Stimulated activated CD4-positive, alpha-beta T cell treated with anti-CD3 and anti-CD28 coated beads, Interleukin-2, amount 100 ng/mL, for 48 hours (primary cell): ENCODE data around the gene LRRC75A.
A peak's percentile ranks its signal among the peaks of the same experiment; 100 is the strongest.
"Not testable (repeated sequence)": the region's sequence is repeated elsewhere in the genome, so short reads cannot be mapped to it uniquely, and the experiment has no call there.

Experiments
- DNase-seq, 2 donors: peaks; one replicate each; pipeline ENCODE4 v3.0.0-alpha.2; 2020

The LRRC75A gene, protein sequence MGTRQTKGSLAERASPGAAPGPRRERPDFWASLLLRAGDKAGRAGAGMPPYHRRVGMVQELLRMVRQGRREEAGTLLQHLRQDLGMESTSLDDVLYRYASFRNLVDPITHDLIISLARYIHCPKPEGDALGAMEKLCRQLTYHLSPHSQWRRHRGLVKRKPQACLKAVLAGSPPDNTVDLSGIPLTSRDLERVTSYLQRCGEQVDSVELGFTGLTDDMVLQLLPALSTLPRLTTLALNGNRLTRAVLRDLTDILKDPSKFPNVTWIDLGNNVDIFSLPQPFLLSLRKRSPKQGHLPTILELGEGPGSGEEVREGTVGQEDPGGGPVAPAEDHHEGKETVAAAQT

DNA sequence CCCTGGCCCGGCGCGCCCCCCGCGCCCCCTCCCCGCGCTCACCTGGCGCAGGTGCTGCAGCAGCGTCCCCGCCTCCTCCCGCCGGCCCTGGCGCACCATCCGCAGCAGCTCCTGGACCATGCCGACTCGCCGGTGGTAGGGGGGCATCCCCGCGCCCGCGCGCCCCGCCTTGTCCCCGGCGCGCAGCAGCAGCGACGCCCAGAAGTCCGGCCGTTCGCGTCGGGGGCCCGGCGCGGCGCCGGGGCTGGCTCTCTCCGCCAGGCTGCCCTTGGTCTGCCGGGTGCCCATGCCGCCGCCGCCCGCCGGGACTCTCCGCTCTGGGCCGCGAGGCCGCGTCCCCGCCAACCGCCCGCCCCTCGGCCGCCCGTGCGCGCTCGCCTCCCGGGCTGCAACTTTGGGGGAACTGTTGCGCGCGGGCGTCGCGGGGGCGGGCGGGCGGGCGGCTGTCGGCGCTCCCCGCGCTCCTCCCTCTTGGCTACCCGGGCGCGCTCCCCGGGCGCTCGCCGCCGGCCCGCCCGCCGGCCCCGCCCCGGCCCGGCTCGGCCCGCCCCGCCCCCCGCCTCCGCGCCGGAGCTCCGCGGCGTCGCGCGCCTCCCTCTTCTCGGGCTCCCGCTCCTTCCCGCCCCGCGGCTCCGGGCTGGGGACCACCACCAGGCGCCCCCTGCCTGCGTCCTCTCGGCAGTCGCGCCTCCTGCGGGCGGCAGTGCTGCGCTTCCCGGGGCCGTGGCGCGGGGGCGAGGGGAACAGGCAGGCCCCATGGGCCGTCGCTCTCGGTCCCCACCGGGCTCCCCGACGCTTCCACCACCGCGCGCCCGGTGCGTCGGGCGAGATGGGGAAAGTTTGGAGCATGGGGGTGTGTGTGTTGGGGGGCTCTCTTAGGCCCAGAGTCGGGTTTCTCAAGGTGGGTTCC is at the start of gene LRRC75A:
LRRC75A (minus strand) TSS at position 491 of the 910 bp plus-strand sequence; CDS start at position 288, 203 bp downstream.
- peak; percentile 28 to 54 for DNase-seq

DNA sequence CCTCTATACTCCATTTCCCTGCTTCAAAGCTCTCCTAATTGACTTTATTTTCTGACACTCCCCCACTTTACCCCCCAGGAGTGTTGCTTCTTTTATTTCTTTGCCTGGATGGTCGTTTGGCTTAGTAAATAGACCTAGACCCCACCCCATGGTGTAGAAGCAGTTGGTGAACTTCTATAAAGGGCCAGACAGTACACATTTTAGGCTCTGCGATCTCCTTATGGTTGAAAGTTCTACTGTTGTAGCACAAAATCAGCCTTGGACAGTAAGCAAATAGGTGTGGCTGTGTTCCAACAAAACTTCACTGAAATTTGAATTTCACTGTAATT is 45.1 kb upstream of the LRRC75A start:
- DNase-seq = no peak

DNA sequence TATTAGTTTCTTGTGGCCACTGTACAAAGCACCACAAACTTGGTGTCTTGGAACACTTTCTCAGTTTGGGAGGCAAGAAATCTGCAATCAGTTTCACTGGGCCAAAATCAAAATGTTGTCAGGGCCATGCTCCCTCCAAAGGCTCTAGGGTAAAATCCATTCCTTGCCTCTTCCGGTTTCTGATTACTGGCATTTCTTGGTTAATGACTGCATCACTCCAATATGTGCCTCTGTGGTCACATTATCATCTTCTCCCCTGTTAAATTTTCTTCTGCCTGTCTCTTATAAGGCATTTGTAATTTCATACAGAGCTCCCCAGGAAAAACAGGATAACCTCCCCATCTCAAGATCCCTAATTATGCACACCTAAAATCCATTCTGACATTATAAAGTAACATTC is 42.2 kb upstream of the LRRC75A start:
- DNase-seq = no peak

DNA sequence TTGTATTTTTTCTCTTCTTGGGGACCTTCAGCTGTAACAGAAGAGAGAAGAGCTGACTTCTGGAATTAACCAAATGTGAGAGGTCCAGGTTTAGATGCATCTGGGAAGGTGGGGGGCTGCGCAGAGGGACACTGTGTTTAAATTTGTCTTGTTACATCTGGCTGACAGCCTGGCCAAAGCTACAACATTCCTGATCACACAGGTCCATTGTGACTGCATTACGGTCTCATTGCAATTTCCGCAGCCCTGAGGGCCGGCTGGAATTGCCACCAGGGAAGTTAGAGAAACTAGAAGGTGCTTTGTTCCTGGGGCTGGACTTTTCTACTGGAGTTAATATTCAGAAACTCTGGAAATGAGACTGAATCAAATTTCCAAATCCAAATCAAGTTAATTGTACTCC is 37.9 kb upstream of the LRRC75A start:
- no peak for DNase-seq

DNA sequence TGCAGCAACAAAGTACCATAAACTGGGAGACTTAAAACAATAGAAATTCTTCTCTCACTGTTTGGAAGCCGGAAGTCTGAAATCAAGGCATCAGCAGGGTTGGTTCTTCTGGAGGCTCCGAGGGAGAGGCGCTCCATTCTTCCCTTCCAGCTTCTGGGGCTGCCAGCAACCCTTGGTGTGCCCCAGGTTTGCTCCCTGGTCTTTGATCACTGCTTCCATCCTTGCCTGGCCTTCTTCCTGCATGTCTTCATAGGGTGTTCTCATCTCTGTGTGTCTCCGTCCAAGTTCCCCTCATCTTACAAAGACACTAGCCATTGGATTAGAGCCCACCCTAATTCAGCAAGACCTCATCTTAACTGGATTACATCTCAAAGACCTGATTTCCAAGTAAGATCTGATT is 35.3 kb upstream of the LRRC75A start:
- DNase-seq = no peak

DNA sequence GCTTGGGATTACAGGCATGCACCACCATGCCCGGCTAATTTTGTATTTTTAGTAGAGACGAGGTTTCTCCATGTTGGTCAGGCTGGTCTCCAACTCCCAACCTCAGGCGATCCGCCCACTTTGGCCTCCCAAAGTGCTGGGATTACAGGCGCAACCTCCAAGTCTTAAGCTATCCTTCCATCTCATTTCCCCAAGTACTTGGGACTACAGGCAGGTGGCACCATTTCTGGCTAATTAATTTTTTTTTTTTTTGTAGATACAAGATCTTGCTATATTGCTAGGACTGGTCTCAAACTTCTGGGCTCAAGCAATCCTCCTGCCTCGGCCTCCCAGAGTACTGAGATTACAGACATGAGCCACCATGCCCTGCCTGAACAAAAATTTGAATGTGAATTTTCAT is 33.6 kb upstream of the LRRC75A start:
- DNase-seq = not testable (repeated sequence)

DNA sequence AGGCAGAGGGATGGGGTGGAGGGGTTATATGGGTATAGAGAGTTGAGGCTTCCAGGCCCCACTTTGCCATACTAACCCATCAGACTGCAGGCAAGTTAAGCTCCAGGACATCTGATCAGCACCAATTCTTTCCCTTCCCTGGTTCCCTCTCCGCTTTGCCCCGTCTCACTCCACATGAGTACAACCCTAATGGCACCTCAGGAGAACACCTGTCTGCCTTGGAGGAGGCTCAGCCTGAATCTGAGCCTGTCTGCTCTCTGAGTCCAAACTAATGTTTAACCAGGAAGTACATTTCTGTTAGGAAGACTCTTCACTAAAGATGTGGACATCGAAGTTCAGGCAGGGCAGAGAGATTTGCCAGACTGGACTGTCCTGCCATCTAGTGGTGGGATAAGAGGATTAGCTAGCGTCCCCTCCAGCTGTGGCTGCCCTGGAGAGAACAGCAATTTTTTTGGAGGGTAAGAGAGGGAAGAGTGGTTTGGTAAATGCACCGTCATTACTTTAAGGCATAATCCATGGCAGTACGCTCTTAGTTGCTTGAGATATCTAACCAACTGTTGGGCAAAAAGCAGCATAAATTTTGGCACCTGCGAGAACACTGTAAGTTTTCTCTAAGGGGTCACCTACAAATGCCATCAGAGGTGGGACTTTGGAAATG is 29.2 kb upstream of the LRRC75A start:
- DNase-seq = peak; percentile 41 to 51

DNA sequence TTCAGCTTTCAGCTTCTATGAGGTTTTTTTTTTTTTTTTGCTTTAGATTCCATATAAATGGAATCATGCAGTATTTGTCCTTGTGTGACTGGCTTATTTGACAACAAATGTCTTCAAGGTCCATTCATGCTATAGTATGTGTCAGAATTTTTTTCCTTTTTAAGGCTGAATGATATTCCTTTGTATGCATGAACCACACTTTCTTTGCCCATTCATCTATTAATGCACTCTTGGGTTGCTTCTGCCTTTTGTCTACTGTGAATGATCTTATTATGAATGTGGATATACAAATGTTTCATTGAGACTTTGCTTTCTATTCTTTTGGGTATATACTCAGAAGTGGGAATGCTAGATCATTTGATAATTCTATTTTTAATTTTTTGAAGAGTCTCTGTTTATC is 27.0 kb upstream of the LRRC75A start:
- DNase-seq = no peak

DNA sequence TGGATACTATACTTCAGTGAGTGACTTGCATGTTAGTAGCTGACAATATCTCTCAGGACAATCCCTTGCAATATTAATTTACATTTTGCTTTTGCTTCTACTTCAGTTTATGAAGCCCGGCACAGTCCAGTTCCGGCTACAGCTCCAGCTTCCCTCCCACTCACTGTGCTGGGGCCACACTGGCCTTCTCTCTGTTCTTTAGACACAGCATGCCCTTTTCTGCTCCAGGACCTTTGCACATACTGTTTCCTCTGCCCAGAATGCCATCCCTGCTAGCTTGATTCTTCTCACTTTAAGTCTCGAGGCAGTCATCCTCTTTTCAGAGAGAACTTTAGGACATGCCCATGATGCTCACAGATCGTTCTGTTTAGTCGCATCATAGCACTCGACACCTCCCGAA is 25.5 kb upstream of the LRRC75A start:
- no peak for DNase-seq

DNA sequence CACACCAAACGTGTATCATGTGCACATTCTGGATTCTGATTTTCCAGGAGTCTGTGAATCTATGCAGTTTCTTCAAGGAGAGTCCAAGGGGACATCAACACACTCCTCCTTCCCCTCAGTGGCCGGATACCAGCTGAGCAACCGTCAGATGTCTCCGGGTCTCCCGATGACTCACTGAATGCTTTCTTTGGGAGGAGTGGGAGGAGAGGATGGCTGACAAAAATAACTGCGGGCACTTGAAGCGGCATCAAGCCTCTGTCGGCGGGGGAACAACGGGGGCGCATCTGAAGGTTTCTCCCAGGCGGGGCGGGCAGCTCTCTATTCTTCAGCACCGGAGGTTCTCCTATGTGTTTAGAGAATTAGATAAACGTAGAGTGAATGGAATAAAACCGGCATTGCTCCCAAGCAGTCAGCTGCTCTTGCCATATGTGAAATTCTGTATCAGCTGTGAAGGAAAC is 24.6 kb upstream of the LRRC75A start:
- DNase-seq = no peak

DNA sequence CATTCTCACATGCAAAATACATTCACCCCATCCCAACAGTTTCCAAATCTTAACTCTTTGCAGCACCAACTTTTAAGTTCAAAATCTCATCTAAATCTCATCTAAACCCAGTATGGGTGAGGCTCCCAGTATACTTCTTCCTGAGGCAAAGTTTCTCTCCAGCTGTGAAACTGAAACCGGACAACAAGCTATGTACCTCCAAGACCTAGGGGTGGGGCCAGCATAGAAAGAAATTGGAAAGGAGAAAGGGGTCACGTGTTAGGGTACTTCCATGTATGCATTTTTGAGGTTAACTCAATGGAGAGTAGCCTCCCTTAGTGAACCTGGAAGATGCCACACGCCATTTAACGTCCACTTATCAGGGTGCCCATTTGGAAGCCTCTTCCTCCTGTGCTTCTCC is 23.9 kb upstream of the LRRC75A start:
- DNase-seq = no peak

DNA sequence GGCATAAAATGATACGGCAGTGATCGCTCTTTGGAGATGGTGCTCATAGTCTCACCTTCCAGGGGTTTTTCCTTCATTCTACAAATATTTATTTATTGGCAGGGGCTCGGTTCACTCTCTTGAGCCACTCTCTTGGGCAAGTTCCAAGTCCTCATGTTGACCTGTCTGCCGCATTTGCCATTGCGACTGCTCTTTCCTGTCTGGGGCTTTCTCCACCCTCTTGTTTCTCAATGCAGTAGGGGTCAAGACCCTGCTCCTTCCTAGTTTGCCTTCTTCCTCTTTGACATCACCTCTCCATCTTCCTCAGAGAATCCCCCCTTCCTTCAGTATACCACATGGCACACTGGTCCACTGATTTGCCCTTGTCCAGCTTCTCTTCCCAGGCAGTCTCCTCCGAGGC is 21.9 kb upstream of the LRRC75A start:
- no peak for DNase-seq

DNA sequence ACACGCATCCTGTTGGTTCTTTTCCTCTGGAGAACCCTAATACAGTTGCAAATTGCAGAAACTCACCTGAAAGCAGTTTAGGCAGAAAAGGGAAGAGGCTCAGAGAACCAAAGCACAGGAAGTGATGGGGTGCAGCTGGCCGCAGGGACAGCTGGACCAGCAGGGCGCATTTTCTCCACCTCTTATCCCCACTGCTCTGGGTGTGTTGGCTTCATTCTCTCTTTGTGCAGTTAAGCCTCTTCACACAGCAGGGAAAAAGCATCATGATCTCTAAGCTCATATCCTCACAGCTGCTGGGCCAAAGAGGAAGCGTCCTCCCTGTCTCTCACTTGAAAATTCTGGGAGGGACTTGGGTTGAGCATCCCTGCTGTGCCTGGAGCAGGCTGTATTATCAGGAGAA is 20.0 kb upstream of the LRRC75A start:
- DNase-seq = no peak

DNA sequence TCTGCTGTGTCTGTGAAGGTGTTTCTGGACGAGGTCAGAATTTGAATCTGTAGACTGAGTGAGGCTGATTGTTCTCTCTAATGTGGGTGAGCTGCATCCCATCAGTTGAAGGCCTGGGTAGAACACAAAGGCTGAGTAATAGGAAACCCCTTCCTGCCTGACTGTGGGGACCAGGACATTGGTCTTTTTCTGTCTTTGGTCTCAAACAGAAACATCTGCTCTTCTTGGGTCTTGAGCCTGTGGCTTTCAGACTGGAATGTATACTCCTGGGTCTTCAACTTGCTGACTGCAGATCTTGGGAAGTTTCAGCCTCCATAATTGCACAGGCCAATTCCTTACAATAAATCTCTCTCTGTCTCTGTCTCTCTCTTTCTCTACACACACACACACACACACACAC is 19.6 kb upstream of the LRRC75A start:
- DNase-seq = no peak

DNA sequence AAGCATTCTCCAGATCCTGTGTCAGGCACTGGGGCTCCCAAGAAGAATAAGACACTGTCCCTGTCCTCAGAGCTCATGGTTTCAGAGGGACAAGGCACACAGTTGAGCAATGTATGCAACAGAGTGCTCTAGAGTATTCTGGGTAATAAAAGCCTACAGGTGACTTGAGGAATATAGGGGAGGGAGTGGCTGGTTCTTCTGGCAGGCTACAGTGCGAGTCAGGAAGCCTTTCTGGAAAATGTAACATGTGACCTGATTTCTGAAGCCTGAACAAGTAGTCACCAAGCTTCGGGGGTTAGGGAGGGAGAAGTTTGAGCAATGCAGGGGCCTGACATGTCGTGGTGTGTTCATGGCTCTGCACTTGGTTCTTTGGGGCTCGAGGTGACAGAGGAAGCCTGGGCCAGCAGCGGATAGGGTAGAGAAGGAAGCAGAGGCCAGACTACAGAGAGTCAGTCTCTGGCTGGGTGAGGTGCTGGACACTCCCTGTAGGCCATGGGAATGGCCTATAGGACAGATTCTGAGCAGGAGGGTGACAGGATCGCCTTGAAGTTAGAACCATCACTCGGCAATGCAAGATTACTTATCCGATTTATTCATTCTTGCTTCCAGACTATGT is 16.0 kb upstream of the LRRC75A start:
- no peak for DNase-seq

DNA sequence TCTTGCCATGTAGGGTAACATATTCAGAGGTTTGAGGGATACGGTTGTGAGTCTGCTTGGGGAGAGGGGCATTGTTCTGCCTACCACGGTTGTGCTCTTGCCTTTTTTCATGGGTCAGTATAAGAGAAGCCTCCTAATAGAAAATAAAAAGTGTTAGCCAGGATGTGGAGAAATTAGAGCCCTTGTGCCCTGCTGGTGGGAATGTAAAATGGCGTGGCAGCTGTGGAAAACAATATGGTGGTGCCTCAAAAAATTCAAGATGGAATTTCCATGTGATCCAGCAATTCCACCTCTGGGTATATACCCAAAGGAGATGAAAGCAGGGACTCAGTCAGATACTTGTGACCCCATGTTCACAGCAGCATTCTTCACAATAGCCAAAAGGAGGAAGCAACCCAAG is 14.2 kb upstream of the LRRC75A start:
- DNase-seq = no peak

DNA sequence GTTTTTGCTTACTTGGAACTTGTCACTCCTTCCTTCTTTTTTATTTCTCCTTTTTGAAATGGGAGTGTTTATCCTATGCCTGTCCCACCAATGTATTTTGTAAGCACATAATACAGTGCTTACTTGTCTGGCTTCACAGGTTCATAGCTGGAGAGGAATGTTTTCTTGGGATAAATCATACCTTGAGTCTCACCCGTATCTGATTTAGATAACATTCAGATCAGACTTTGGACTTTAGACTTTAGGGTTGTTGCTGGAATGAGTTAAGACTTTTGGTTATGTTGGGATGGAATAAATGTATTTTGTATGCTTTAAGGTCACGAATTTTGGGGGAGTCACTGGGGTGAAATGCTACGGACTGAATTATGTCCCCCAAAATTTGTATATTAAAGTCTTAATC is 13.0 kb upstream of the LRRC75A start:
- DNase-seq = no peak

DNA sequence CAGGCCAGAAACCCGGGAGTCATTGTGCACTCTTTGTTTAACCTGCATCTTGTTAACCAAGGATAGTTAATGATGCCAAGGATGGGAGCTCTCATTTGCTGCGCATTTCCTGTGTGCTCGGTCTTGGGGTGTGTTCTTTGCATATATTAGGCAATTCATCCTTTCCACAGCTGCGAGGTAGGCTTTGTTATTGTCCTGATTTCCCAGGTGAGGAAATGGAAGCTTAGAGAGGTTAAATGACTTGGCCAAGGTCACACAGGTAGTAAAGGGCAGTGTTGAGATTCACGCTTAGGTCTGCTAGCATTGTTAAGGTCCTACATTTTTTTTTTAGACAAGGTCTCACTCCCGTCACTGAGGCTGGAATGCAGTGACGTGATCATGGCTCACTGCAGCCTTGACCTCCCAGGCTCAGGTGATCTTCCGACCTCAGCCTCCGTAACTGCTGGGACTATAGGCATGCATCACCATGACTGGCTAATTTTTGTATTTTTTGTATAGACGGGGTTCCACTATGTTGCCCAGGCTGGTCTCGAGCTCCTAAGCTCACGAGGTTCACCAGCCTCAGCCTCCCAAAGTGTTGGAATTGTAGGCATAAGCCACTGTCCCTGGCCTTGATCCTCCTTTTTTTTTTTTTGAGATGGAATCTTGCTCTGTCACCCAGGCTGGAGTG is 5.0 kb upstream of the LRRC75A start:
- DNase-seq = no peak

DNA sequence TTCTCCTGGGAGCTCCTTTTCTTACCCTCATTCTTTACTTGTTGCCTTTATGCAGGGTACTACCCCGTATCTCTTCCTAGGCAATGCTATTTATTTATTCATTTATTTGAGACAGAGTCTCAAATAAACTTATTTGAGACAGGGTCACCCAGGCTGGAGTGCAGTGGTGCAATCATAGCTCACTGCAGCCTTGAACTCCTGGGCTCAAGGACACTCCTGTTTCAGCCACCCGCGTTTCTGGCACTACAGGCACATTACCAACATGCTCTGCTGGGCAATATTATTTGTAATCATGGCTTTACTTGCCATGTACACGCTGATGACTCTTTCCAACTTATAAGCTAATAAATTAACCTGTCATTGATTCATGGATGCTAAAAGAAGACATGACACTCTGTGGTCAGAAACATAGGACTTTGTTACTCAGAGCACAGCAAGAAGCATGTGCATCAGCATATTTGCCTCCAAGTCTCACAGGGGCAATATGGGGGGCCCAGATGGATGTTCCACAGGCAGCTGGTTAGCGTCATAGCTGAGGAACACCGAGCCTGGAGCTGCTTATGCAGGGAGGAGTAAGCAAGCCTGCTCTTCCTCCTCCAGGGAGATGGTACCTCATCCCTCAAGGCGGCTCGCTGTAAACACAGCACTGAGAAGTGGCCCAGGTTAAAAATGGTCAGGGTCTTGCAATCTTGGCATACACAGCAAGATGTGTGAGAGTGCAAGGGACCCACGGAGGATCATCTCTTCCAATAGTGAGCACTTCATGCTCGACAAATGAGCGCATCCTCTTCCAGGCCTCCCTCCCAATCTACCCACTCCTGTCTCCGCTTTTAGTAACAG is 4.2 kb upstream of the LRRC75A start:
- no peak for DNase-seq

DNA sequence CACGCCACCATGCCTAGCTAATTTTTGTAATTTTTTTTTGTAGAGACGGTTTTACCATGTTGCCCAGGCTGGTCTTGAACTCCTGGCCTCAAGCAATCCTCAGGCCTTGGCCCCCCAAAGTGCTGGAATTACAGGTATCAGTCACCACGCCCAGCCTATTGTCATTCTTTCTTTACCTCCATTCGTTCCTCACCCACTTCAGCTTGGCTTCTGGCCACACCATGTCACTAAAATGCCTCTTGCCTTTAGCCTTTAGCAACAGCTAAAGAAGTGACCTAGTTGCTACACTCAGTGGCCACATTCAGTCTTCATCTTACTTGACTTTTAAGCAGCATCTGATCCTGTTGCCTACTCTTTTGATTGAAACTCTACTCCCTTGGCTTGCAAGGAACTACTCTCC is 3.6 kb upstream of the LRRC75A start:
- no peak for DNase-seq

DNA sequence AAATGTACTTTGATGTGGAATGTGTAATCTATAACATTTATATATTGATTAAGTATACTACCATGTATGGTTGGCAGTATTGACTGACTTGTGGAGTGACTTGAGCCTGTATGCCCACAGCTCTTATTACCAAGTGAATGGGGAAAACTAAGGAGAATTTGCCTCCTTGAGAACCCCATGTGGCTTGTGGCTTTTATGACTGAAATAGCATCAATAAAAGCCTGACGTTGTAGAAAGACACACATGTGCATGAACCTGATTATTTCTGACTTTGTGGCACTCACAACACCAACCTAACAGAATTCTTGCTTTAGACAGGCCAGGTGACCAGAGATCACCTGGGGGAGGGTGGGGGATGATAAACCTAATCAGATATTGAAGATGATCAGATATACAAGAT is 2.1 kb upstream of the LRRC75A start:
- DNase-seq = no peak
